Pancreas (tissue), 10 donors: ENCODE results near the gene CPXM2. TPM values are rescaled to one million over a fixed set of nuclear protein-coding genes. Genes with fewer than 3 reads are reported as not detected.

Experiments used
- ATAC-seq, 4 donors: fragments of 200-7000 bp; cut with Tn5 transposase; one replicate each; pipeline versions ENCODE4 v1.8.0 to v1.9.1; 2020; ENCODE audit warnings: mild to moderate bottlenecking in 4 of 4, moderate library complexity in 4 of 4
- DNase-seq, 6 donors: peaks; one replicate each; pipeline ENCODE4 v3.0.0-alpha.2; 2020
- FAIRE-seq: peaks from 2 replicates; lab custom pipeline; 2012; peaks lifted over from hg19 to GRCh38; lab: Jason Lieb, UNC
- H3K27ac ChIP-seq, 4 donors: fragments of 200-600 bp; sonication (generic); 1 replicate in 3 of 4; 2 replicates in 1 of 4; pipeline versions ENCODE4 v1.5.0 to v1.8.0; 2020
- H3K27me3 ChIP-seq, 4 donors: fragments of 200-600 bp; one replicate each; pipeline ENCODE4 v1.8.0; 2021
- H3K36me3 ChIP-seq, 3 donors: fragments of 200-600 bp; sonication (generic) in 1 of 3; one replicate each; pipeline versions ENCODE4 v1.5.0 to v1.8.0; 2020 to 2021
- H3K4me1 ChIP-seq, 3 donors: fragments of 200-600 bp; one replicate each; pipeline ENCODE4 v1.8.0; 2021
- H3K4me3 ChIP-seq, 4 donors: fragments of 200-600 bp; sonication (generic) in 2 of 4; one replicate each; pipeline versions ENCODE4 v1.5.0 to v1.8.0; 2020 to 2021
- H3K9me3 ChIP-seq, 4 donors: fragments of 200-600 bp; one replicate each; pipeline ENCODE4 v1.8.0; 2021
- CTCF ChIP-seq, 4 donors: fragments of 200-600 bp; sonication (generic) in 3 of 4; IDR thresholded peaks; one replicate each; pipeline versions ENCODE4 v1.5.0 to v1.8.0; 2021; ENCODE audit warnings: antibody characterized with exemption in 4 of 4
- WGBS, 2 donors: extraction: QIAGEN DNeasy Blood & Tissue Kit; methylation state at CpG; one replicate each; pipeline ENCODE4 v1.1.7; 2013; 5-methylcytosine and 5-hydroxymethylcytosine counted together
- intact Hi-C, 3 donors: fragments of 100-400 bp; cut with DNase I; formaldehyde crosslinking; loops; one replicate each; pipeline versions ENCODE4 v1.11.1 to v1.14.2; 2022
- polyA plus RNA-seq, 2 donors: library from polyadenylated mRNA; stranded (reverse); fragments of 200-250 nt; gene quantifications; one replicate each; pipeline ENCODE4 v1.2.3, GENCODE V29; 2013
- total RNA-seq, 6 donors: library from RNA; stranded (reverse); fragmentation: NEBNext Ultra II Directional in 4 of 6; extraction: Animal tissue kit (Norgen Biotek cat#: 25700) in 4 of 6; gene quantifications; one replicate each; pipeline versions ENCODE4 v1.2.1 to v1.2.4, GENCODE V29; 2021 to 2023
- donor health status: healthy with polysubstance abuse.
- donor health status: DM: no; HTN: no; CAD: no; lungs with moderate emphysema.
- donor health status: DM: no; HTN: no; CAD: no.
- donor health status: control.
- donor health status: control.
- donor health status: Bipolar disorder and iron deficiency.
- donor health status: DM: yes; HTN: yes; CAD: no.
- donor health status: DM: no; HTN: no; CAD: no.
- donor health status: DM: no; HTN: no; CAD: no.
- donor health status: DM: yes; HTN: yes; CAD: no.

The CPXM2 gene
- total and polyA plus RNA-seq, 8 donors, result 0.46 to 3.9 (median 1.2) TPM

- peaks cover 0 to 5% (median 0%) of the 10 kb centered on the region in 4 donors for H3K27me3 ChIP-seq
- H3K9me3 ChIP-seq, result no peaks in the 10 kb centered on the region
- DNase-seq (no peak), FAIRE-seq (no peak), ATAC-seq (no peak)
- intact Hi-C loops, result no loop called here
- no peaks in the 10 kb centered on the region for H3K4me1 ChIP-seq
- H3K36me3 ChIP-seq, result no peaks in the 10 kb centered on the region
- H3K4me3 ChIP-seq, result no peak overlapping the region
- no peak overlapping the region for H3K27ac ChIP-seq
- 28 to 31% methylated on average over 7 of the region's 7 CpGs for WGBS, 2 donors
- no peak for TF ChIP-seq CTCF (IDR thresholded peaks at IDR 0.05)
Measured at GRCh38 chr10:123855008-123855684, 36.5 kb downstream of the CPXM2 start.

DNA sequence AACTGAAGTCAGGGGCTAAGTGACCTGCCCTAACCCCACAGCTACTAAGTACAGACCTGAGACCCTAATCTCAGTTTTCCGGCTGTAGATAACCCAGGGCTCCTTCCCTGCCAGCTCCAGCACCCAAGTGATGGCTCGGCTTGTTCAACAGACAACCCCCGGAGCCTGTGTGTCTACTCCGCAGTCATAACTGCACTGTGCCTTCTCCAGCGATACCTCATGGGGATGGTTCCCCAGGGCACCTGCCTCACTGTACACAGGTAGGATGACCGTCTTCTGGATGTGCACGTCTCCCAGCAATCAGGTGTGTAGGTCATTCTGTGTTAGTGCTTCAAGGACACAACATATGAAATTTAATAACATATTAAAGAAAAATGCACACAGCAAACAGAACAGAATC is 37.1 kb downstream of the CPXM2 start:
- intact Hi-C loops, result no loop called here
- Histone ChIP-seq H3K4me1 (no peaks in the 10 kb centered on the region), H3K4me3 (no peak overlapping the region), H3K36me3 (no peaks in the 10 kb centered on the region), H3K9me3 (no peaks in the 10 kb centered on the region), H3K27ac (no peak overlapping the region), H3K27me3 (peaks cover 0 to 5% (median 0%) of the 10 kb centered on the region in 4 donors)
- WGBS, 2 donors, result 53 to 59% methylated on average over 7 of the region's 7 CpGs
- no peak for TF ChIP-seq CTCF (IDR thresholded peaks at IDR 0.05)
- FAIRE-seq, result no peak
- DNase-seq, result no peak
- ATAC-seq, result no peak

DNA sequence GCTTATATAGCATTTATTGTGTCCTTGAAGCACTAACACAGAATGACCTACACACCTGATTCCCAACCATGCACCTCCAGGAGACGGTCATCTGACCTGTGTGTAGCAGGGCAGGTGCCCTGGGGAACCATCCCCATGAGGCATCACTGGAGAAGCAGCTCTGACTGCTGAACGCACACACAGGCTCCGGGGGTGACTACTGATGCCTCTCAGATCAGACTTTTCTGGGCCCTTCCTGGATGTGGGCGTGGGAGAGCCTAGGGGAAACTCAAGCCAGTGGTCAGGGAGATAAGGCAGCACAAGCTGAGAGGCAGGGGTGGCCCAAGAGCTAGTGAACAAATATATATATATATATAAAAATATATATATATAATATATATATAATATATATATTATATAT is 37.6 kb downstream of the CPXM2 start:
- 42 to 50% methylated on average over 4 of the region's 4 CpGs for WGBS, 2 donors
- Histone ChIP-seq H3K27ac (no peak overlapping the region), H3K9me3 (no peaks in the 10 kb centered on the region), H3K4me3 (no peak overlapping the region), H3K27me3 (peaks cover 0 to 5% (median 0%) of the 10 kb centered on the region in 4 donors), H3K36me3 (no peaks in the 10 kb centered on the region), H3K4me1 (no peaks in the 10 kb centered on the region)
- ATAC-seq, result no peak
- intact Hi-C loops, result no loop called here
- DNase-seq, result no peak
- FAIRE-seq, result peak; percentile 78
- TF ChIP-seq CTCF (IDR thresholded peaks at IDR 0.05), result no peak

DNA sequence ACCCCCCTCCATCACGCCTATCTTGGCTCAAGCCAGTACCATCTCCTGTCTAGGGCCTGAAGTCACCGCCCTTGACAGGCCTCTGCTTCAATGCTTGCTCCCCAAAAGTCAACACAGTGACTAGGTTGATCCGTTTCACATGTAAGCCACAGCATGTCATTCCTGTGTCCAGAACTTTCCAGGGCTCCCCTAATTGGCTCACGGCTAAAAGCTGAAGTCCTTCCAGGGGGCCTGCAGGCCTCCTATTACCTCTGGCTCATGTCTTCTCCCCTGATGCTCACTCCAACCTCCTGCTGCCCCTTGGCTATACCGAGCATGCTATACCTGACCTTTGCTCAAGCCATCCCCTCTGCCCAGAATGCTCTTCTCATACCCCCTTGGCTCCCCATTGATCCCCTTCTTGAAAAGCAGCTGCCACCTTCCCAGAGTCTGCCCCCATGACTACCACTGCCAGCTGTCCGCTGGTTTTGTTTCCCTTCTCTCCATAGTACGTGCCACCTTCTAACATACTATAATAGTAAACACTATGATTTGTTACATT is 39.1 kb downstream of the CPXM2 start:
- no peak for FAIRE-seq
- Histone ChIP-seq H3K27me3 (peaks cover 0 to 5% (median 0%) of the 10 kb centered on the region in 4 donors), H3K4me3 (no peak overlapping the region), H3K9me3 (no peaks in the 10 kb centered on the region), H3K4me1 (no peaks in the 10 kb centered on the region), H3K36me3 (no peaks in the 10 kb centered on the region), H3K27ac (no peak overlapping the region)
- DNase-seq, result no peak
- no peak for TF ChIP-seq CTCF (IDR thresholded peaks at IDR 0.05)
- no peak for ATAC-seq
- intact Hi-C loops, result no loop called here
- 54 to 69% methylated on average over 7 of the region's 7 CpGs for WGBS, 2 donors
